SK-N-SH (cell line): ENCODE measurements around the gene KIF25. TPM values are rescaled to one million over a fixed set of nuclear protein-coding genes. Genes with fewer than 3 reads are reported as not detected.

ENCODE experiments used
- CTCF ChIA-PET: fragments of 300-600, 350-600 bp; formaldehyde crosslinking; extraction: SDS; loops from one replicate; lab custom pipeline; 2021; lab: Yijun Ruan, JAX
- POLR2A ChIA-PET: fragments of 350-600 bp; sonication (Branson Sonifier 250); formaldehyde crosslinking; extraction: SDS; loops from one replicate; lab custom pipeline; 2020; ENCODE audit warnings: antibody characterized with exemption, inconsistent platforms; lab: Yijun Ruan, JAX
- DNase-seq: peaks from one replicate; pipeline ENCODE4 v3.0.0; 2012
- H2AFZ ChIP-seq: fragments of 200-600 bp; sonication (generic); 2 replicates; pipeline ENCODE4 v1.8.1; 2016; ENCODE audit warnings: antibody characterized with exemption, mild to moderate bottlenecking, low read depth
- H3F3A ChIP-seq: fragments of 200-600 bp; sonication (generic); replicated peaks from 2 replicates; pipeline ENCODE3; 2016; ENCODE audit warnings: antibody characterized with exemption, mild to moderate bottlenecking; ENCODE audit not compliant: insufficient read depth
- H3K27ac ChIP-seq, 2 experiments: fragments of 200-500 bp in 1 of 2; fragments of 200-600 bp in 1 of 2; sonication (Bioruptor generic) in 1 of 2; sonication (generic), shearing (Covaris generic) in 1 of 2; 2 replicates each; pipeline versions ENCODE4 v1.5.1 to v1.6.1; 2014 to 2016; ENCODE audit warnings: low read depth in 2 of 2, inconsistent platforms in 1 of 2, low read length in 1 of 2, mild to moderate bottlenecking in 1 of 2, mixed read lengths in 1 of 2
- H3K27me3 ChIP-seq: fragments of 200-600 bp; sonication (generic), shearing (Covaris generic); 2 replicates; pipeline ENCODE4 v1.6.1; 2016; ENCODE audit warnings: mixed run types; ENCODE audit not compliant: insufficient read depth
- H3K36me3 ChIP-seq, 2 experiments: fragments of 200-500 bp in 1 of 2; fragments of 200-600 bp in 1 of 2; sonication (Bioruptor generic) in 1 of 2; sonication (generic) in 1 of 2; replicated peaks in 1 of 2; 2 replicates each; pipeline versions ENCODE3 to v1.5.1; 2014 to 2016; ENCODE audit warnings: low read length in 1 of 2, mild to moderate bottlenecking in 1 of 2; ENCODE audit not compliant: insufficient read depth in 2 of 2, control insufficient read depth in 1 of 2
- H3K4me1 ChIP-seq, 2 experiments: fragments of 200-500 bp in 1 of 2; fragments of 200-600 bp in 1 of 2; sonication (Bioruptor generic) in 1 of 2; sonication (generic), shearing (Covaris generic) in 1 of 2; 2 replicates each; pipeline versions ENCODE4 v1.5.1 to v1.6.1; 2014 to 2016; ENCODE audit warnings: low read depth in 1 of 2, low read length in 1 of 2, mixed run types in 1 of 2; ENCODE audit not compliant: insufficient read depth in 2 of 2, control insufficient read depth in 1 of 2
- H3K4me2 ChIP-seq: fragments of 200-600 bp; sonication (generic), shearing (Covaris generic); 2 replicates; pipeline ENCODE4 v1.6.1; 2017; ENCODE audit warnings: mixed run types
- H3K4me3 ChIP-seq, 2 experiments: fragments of 200-500 bp in 1 of 2; fragments of 200-600 bp in 1 of 2; sonication (Bioruptor generic) in 1 of 2; sonication (generic), shearing (Covaris generic) in 1 of 2; 2 replicates each; pipeline versions ENCODE4 v1.5.1 to v1.8.1; 2014 to 2016; ENCODE audit warnings: low read depth in 2 of 2, inconsistent platforms in 1 of 2, low read length in 1 of 2, mild to moderate bottlenecking in 1 of 2, mixed read lengths in 1 of 2, moderate library complexity in 1 of 2
- H3K79me2 ChIP-seq: fragments of 200-600 bp; sonication (generic); 2 replicates; pipeline ENCODE4 v1.8.1; 2017; ENCODE audit warnings: mild to moderate bottlenecking; ENCODE audit not compliant: insufficient read depth
- H3K9ac ChIP-seq: fragments of 200-600 bp; sonication (generic); 2 replicates; pipeline ENCODE4 v1.6.1; 2017; ENCODE audit warnings: mixed run types
- H3K9me2 ChIP-seq: fragments of 200-600 bp; sonication (generic); 2 replicates; pipeline ENCODE4 v1.6.1; 2017; ENCODE audit warnings: mixed run types
- H3K9me3 ChIP-seq: fragments of 200-600 bp; sonication (generic); 2 replicates; pipeline ENCODE4 v1.6.1; 2017; ENCODE audit warnings: mixed run types, mild to moderate bottlenecking, moderate library complexity
- H4K20me1 ChIP-seq: fragments of 200-600 bp; sonication (generic); 2 replicates; pipeline ENCODE4 v1.6.1; 2017; ENCODE audit warnings: mild to moderate bottlenecking, mixed run types; ENCODE audit not compliant: insufficient read depth
- ELF1 ChIP-seq: IDR thresholded peaks from 2 replicates; pipeline ENCODE4 v1.4.0; 2012
- EP300 ChIP-seq, 2 experiments: IDR thresholded peaks; 2 replicates each; pipeline versions ENCODE4 v1.4.0 to v1.6.1; 2012; ENCODE audit warnings: borderline replicate concordance in 1 of 2, low read depth in 1 of 2, low read length in 1 of 2
- FOSL2 ChIP-seq: IDR thresholded peaks from 2 replicates; pipeline ENCODE4 v1.4.0; 2012; ENCODE audit warnings: low read depth, mild to moderate bottlenecking, moderate library complexity, borderline replicate concordance
- FOXJ3 ChIP-seq: sonication (generic); formaldehyde crosslinking; IDR thresholded peaks from 2 replicates; pipeline ENCODE4 v1.5.1; 2020; ENCODE audit warnings: mild to moderate bottlenecking, missing genetic modification reagents
- GATA2 ChIP-seq: sonication (generic); formaldehyde crosslinking; IDR thresholded peaks from 2 replicates; pipeline ENCODE4 v1.5.0; 2020; ENCODE audit warnings: mild to moderate bottlenecking, missing genetic modification reagents
- JUND ChIP-seq: IDR thresholded peaks from 2 replicates; pipeline ENCODE4 v1.4.0; 2012
- MAX ChIP-seq: IDR thresholded peaks from 2 replicates; pipeline ENCODE4 v1.4.0; 2012; ENCODE audit warnings: low read depth
- MEF2A ChIP-seq: IDR thresholded peaks from 2 replicates; pipeline ENCODE4 v1.4.0; 2012; ENCODE audit warnings: low read depth, borderline replicate concordance
- MXI1 ChIP-seq: IDR thresholded peaks from 2 replicates; pipeline ENCODE4 v1.6.1; 2012; ENCODE audit warnings: mild to moderate bottlenecking, low read depth, low read length, improper control_type of control experiment
- NFIC ChIP-seq: IDR thresholded peaks from 2 replicates; pipeline ENCODE4 v1.4.0; 2012; ENCODE audit warnings: borderline replicate concordance
- REST ChIP-seq: IDR thresholded peaks from 2 replicates; pipeline ENCODE4 v1.6.1; 2012; ENCODE audit warnings: mild to moderate bottlenecking, low read depth, low read length, moderate library complexity
- SIN3A ChIP-seq: IDR thresholded peaks from 2 replicates; pipeline ENCODE4 v1.6.1; 2012; ENCODE audit warnings: low read depth, mild to moderate bottlenecking, low read length, moderate library complexity, borderline replicate concordance
- SMC3 ChIP-seq: IDR thresholded peaks from 2 replicates; pipeline ENCODE4 v1.6.1; 2012; ENCODE audit warnings: low read depth, low read length, improper control_type of control experiment
- TAF1 ChIP-seq: IDR thresholded peaks from 2 replicates; pipeline ENCODE4 v1.6.1; 2012; ENCODE audit warnings: low read depth, mild to moderate bottlenecking, low read length, moderate library complexity, borderline replicate concordance
- WGBS: methylation state at CpG from one replicate; pipeline ENCODE4 v1.1.6; 2017; ENCODE audit warnings: low lambda C conversion rate; 5-methylcytosine and 5-hydroxymethylcytosine counted together
- polyA plus RNA-seq, 3 experiments: library from polyadenylated mRNA; depleted of rRNA; stranded (reverse); fragments of >200 nt; gene quantifications; 2 replicates each; pipeline ENCODE4 v1.2.3, GENCODE V29; 2012
- TF ChIP-seq, protein P1 (sequence below): fragments of 200-600 bp; sonication (generic); IDR thresholded peaks from 2 replicates; pipeline ENCODE4 v1.6.1; 2017; ENCODE audit warnings: antibody characterized with exemption, mild to moderate bottlenecking, moderate library complexity
- TF ChIP-seq, protein P2 (sequence below): IDR thresholded peaks from 2 replicates; pipeline ENCODE4 v1.4.0; 2012; ENCODE audit warnings: low read depth, borderline replicate concordance

The KIF25 gene
- polyA plus RNA-seq, 1 of the 3 experiments (the other 2 are of a cell fraction), result not detected

DNA sequence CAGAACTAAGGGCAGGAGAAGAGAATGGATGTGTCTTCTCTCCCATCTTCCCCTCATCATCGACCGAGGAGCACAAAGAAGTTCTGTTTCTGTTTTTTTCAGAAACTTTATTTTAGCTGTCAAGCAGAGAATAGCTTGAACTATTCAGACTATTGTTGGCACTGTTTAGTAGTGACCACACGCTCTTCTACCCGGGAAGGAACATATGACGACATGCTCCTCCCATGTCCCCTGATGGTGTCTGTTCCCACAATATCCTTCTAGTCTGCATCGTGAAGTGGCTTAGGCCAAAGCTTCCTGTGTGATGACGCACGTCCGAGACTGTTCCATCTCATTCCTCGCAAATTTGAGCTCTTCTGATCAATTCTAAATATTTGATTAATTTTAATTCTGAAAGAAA, 27.2 kb upstream of the KIF25 start:
- ChIA-PET CTCF (no interaction called here), POLR2A (no interaction called here)
- TF ChIP-seq REST (no peak), ELF1 (no peak), NFIC (no peak), SMC3 (no peak), SIN3A (no peak), JUND (no peak), GATA2 (CRISPR knock-in tag) (no peak), FOSL2 (no peak), TAF1 (no peak), MXI1 (no peak), MAX (no peak), EP300 (IDR thresholded peaks at IDR 0.05; ENCODE audit: borderline replicate concordance in 1 of 2, low read depth in 1 of 2, low read length in 1 of 2) (no peak), FOXJ3 (no peak), MEF2A (no peak)
- TF ChIP-seq, protein P1, sequence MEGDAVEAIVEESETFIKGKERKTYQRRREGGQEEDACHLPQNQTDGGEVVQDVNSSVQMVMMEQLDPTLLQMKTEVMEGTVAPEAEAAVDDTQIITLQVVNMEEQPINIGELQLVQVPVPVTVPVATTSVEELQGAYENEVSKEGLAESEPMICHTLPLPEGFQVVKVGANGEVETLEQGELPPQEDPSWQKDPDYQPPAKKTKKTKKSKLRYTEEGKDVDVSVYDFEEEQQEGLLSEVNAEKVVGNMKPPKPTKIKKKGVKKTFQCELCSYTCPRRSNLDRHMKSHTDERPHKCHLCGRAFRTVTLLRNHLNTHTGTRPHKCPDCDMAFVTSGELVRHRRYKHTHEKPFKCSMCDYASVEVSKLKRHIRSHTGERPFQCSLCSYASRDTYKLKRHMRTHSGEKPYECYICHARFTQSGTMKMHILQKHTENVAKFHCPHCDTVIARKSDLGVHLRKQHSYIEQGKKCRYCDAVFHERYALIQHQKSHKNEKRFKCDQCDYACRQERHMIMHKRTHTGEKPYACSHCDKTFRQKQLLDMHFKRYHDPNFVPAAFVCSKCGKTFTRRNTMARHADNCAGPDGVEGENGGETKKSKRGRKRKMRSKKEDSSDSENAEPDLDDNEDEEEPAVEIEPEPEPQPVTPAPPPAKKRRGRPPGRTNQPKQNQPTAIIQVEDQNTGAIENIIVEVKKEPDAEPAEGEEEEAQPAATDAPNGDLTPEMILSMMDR, result no peak
- TF ChIP-seq, protein P2, sequence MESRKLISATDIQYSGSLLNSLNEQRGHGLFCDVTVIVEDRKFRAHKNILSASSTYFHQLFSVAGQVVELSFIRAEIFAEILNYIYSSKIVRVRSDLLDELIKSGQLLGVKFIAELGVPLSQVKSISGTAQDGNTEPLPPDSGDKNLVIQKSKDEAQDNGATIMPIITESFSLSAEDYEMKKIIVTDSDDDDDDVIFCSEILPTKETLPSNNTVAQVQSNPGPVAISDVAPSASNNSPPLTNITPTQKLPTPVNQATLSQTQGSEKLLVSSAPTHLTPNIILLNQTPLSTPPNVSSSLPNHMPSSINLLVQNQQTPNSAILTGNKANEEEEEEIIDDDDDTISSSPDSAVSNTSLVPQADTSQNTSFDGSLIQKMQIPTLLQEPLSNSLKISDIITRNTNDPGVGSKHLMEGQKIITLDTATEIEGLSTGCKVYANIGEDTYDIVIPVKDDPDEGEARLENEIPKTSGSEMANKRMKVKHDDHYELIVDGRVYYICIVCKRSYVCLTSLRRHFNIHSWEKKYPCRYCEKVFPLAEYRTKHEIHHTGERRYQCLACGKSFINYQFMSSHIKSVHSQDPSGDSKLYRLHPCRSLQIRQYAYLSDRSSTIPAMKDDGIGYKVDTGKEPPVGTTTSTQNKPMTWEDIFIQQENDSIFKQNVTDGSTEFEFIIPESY, result no peak
- peaks cover 14 to 53% of the 10 kb centered on the region in 2 experiments for H3K36me3 ChIP-seq
- no peak overlapping the region for H2AFZ ChIP-seq
- no peak overlapping the region for H3K9ac ChIP-seq
- no peaks in the 10 kb centered on the region for H3K4me1 ChIP-seq
- WGBS, result 93% methylated on average over 10 of the region's 10 CpGs
- no peak overlapping the region for H3K4me3 ChIP-seq
- no peaks in the 10 kb centered on the region for H3K27me3 ChIP-seq
- no peaks in the 10 kb centered on the region for H3F3A ChIP-seq
- no peak overlapping the region for H3K4me2 ChIP-seq
- H3K9me3 ChIP-seq, result no peaks in the 10 kb centered on the region
- no peaks in the 10 kb centered on the region for H3K9me2 ChIP-seq
- no peaks in the 10 kb centered on the region for H3K79me2 ChIP-seq
- H4K20me1 ChIP-seq, result no peaks in the 10 kb centered on the region
- no peak for DNase-seq
- no peak overlapping the region for H3K27ac ChIP-seq
